ENCODE measurements around the gene EIF1. TPM values are rescaled to one million over a fixed set of nuclear protein-coding genes. Genes with fewer than 3 reads are reported as not detected.
"Not testable (repeated sequence)": the region's sequence is repeated elsewhere in the genome, so short reads cannot be mapped to it uniquely, and the experiment has no call there.

The EIF1 gene
- 1,000 to 10,000 TPM; 1,047 to 1,473 TPM for total RNA-seq

DNA sequence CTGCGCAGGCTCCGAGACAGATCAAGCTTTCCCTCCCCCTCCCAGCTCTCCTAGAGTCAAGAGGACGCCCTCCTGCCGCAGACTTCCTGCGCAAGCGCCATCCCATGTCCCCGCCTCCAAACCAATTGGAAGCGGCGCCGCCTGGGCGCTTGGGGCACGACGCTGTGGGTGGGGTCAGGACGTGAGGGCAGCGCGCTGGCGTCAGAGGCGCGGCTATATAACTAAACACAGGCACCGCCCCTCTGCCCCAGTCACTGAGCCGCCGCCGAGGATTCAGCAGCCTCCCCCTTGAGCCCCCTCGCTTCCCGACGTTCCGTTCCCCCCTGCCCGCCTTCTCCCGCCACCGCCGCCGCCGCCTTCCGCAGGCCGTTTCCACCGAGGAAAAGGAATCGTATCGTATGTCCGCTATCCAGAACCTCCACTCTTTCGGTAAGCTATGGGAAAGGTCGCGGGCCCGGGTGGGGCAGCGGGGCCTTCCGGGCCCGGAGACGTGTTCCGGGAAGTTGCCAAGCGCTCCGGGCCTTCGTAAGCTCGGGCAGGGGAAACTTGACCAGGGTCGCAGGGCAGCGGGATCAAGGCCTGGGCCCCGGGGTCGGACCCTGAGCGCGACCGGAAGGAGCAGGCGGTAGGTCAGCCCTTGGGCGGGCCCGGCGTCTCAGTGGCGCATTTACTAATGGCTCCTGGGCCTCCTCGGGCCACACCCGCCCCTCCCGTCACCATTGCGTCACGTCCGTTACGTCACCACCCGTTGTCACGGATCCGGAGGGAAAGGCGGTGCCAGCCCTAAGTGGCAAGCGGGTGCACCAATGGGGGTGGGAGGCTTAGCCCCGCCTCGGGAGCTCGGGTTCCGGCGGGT, at the start of gene EIF1:
Gene EIF1 (plus strand): TSS at position 245 of the 856 bp plus-strand sequence. CDS start 154 bp downstream, at position 399.
- ATAC-seq (peak; percentile 89 to 92), DNase-seq (ENCODE audit: low spot score) (peak; percentile 100)
- H3K9me3 Mint-ChIP-seq: no peaks in the 10 kb centered on the region
- H3K4me3 Mint-ChIP-seq: peak within 1 kb of the TSS; percentile 99
- peaks cover 32 to 37% of the 10 kb centered on the region in 2 donors for H3K4me1 Mint-ChIP-seq (ENCODE audit: low read depth in 2 of 2)
- H3K27ac Mint-ChIP-seq: peak within 1 kb of the TSS; percentile 98 to 100
- no peaks in the 10 kb centered on the region for H3K27me3 Mint-ChIP-seq
- peaks cover 32% of the 10 kb centered on the region for H3K36me3 Mint-ChIP-seq

DNA sequence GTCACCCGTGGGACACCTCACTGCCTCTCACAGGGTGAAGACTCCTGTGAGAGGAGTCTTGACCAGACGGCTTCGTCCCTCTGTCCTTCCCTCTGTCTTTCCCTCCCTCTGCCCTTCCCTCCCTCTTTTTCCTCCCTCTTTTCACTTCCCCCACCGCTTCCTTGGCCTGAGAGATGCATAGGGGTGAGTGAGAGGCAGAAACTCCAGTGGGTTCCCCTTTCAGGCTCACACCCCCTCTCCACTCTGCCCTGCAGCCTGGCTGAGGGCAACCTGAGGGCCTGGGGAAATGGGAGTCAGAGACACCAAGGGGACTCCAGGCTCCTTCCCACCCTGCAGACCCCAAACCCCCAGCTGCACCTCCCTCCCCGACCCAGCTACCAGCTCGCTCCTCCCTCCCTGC, 49.7 kb upstream of the EIF1 start:
- Mint-ChIP-seq H3K4me1 (ENCODE audit: low read depth in 2 of 2) (peaks cover 0 to 2% of the 10 kb centered on the region in 2 donors), H3K4me3 (no peak overlapping the region), H3K27me3 (no peaks in the 10 kb centered on the region), H3K9me3 (no peaks in the 10 kb centered on the region), H3K27ac (no peak overlapping the region), H3K36me3 (no peaks in the 10 kb centered on the region)
- DNase-seq (ENCODE audit: low spot score) (no peak), ATAC-seq (no peak)

DNA sequence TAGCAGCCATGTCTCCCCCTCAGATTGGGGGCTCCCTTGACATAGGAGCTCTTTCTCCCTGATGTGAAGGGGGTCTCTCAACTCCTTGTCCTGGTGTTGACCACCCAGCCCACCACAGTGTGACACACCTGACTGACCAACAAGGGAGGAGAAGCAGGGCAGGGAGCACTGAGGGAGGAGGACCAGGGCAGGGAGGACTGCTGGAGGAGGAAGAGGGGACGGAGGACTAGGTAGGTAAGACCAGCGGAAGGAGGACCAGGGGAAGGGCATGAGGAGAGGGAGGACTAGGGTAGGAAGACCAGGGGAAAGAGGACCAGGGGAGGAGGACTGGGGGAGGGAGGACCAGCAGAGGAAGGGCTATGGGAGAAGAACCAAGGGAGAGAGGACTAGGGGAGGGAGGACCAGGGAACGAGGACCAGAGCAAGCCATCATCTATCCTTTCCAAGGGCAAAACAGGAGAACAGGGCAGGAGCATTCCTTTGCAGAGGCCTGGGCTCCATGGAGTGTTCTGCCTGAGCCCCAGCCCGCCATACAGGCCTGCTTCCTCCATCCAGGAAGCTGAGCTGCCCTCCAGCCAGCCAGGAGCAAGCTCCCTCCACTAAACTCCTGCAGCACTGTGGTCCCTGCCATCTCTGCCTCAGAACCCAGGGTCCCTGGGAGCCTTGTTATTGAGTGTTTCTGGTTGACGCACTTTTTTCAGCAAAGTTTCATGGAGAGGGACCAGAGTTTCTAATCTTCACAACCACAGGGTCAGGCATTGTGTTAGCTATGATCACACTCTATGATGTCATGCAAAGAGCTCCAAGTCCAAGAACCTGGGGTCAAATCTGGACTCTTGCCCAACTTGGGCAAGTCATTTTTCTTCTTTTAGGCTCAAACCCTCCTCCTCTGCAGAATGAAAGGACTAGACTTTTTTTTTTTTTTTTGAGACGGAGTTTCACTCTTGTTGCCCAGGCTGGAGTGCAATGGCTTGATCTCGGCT, 48.9 kb upstream of the EIF1 start:
- Mint-ChIP-seq H3K27ac (no peak overlapping the region), H3K27me3 (no peaks in the 10 kb centered on the region), H3K36me3 (no peaks in the 10 kb centered on the region), H3K9me3 (no peaks in the 10 kb centered on the region), H3K4me1 (ENCODE audit: low read depth in 2 of 2) (peaks cover 0 to 2% of the 10 kb centered on the region in 2 donors), H3K4me3 (no peak overlapping the region)
- DNase-seq (ENCODE audit: low spot score) (no peak), ATAC-seq (peak in 1 of 2 donors; percentile 4)

DNA sequence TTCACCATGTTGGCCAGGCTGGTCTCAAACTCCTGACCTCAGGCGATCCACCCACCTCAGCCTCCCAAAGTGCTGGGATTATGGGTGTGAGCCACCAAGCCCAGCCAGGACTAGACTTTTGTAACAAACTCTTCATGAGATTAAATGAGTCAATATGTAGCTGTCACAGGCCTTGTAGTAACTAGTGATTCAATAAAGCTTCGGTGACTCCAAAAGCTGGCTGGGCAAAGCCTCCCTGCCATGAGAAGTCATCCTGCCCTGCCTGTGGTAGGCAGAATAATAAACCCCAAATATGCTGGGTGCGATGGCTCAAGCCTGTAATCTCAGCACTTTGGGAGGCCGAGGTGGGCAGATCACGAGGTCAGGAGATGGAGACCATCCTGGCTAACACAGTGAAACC, 48.1 kb upstream of the EIF1 start:
- not testable (repeated sequence) for H3K27ac Mint-ChIP-seq

DNA sequence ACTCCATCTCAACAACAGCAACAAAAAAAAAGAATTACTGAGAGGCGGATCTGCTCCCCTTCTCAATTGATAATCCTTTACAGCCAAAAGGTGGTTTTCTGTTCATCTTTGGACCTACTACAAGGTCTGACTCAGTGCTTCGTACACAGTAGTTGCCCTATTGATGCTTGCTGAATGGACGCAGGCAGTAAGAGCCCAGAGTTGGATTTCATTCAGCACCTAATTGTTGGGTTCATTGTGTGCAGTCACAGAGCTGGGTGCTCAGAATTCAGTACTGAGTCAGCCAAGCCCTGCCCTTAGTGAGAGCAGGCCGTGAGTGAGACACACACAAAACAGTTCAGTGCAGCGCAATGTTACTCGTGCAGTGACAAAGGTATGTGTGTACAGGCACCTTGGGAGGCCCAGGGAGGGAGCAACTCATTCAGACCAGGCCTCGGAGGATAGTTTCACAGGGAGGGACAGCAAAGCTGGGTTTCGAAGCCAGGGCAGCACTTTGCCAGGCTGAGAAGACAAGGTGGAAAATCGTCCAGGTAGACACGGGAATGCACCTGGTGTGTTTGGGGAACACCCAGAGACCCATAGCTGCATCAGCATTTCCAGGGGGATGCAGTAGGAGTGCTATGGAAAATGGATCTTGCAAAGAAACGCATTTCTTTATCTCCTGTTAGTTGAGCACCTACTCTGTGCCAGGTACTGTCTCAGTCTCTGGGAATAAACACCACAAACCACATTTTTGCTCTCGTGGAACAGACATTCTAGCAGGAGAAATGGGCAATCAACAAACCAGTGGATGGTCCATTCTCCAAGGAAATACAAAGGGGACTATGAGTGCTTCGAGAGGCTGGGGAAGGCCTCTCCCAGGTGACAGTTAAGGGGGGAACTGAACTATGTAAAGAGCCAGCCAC, 46.2 kb upstream of the EIF1 start:
- DNase-seq (ENCODE audit: low spot score): no peak
- Mint-ChIP-seq H3K27ac (no peak overlapping the region), H3K4me3 (no peak overlapping the region), H3K27me3 (no peaks in the 10 kb centered on the region), H3K9me3 (no peaks in the 10 kb centered on the region), H3K4me1 (ENCODE audit: low read depth in 2 of 2) (peaks cover 0 to 2% of the 10 kb centered on the region in 2 donors), H3K36me3 (no peaks in the 10 kb centered on the region)
- ATAC-seq: no peak

More for the DNA sequence above, 48.1 kb upstream of the EIF1 start:
- H3K36me3 Mint-ChIP-seq; H3K4me1 Mint-ChIP-seq (ENCODE audit: low read depth in 2 of 2); ATAC-seq; DNase-seq (ENCODE audit: low spot score); H3K9me3 Mint-ChIP-seq; H3K27me3 Mint-ChIP-seq; H3K4me3 Mint-ChIP-seq: not testable (repeated sequence)

DNA sequence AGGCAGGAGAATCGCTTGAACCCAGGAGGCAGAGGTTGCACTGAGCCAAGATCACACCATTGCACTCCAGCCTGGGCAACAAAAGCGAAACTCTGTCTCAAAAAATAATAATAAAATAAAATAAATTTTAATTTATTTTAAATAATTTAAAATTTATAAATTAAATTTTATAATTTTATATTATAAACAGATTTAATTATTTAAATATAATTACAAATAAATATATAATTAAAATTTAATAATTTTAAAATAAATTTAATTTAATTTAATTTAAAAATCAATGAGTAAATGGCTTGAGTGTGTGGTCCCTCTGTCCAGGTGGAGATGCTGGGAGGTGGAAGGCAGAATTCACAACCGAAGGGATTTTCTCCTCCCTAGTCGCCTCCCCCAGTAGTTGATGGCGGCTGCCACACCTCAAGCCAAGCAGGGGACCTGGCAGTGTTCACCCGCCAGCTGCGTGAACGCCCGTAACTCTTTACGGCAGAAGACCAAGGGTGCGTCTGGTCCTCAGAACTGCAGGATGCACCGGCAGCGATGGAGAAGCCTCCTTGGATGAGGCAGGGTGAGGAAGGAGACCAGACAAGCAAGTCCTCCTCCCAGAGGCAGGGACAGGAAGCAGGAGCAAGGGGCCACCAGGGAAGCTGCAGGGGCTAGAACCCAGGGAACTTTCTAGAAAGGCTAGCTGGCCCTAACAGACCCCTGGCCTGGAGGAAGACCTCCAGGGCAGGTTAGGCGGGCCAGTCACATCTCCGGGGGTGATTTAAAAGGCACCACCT, 41.5 kb upstream of the EIF1 start:
- no peaks in the 10 kb centered on the region for H3K9me3 Mint-ChIP-seq
- no peaks in the 10 kb centered on the region for H3K36me3 Mint-ChIP-seq
- H3K4me3 Mint-ChIP-seq: no peak overlapping the region
- DNase-seq (ENCODE audit: low spot score) (no peak), ATAC-seq (no peak)
- no peak overlapping the region for H3K27ac Mint-ChIP-seq
- H3K27me3 Mint-ChIP-seq: no peaks in the 10 kb centered on the region
- peaks cover 6 to 16% of the 10 kb centered on the region in 2 donors for H3K4me1 Mint-ChIP-seq (ENCODE audit: low read depth in 2 of 2)

DNA sequence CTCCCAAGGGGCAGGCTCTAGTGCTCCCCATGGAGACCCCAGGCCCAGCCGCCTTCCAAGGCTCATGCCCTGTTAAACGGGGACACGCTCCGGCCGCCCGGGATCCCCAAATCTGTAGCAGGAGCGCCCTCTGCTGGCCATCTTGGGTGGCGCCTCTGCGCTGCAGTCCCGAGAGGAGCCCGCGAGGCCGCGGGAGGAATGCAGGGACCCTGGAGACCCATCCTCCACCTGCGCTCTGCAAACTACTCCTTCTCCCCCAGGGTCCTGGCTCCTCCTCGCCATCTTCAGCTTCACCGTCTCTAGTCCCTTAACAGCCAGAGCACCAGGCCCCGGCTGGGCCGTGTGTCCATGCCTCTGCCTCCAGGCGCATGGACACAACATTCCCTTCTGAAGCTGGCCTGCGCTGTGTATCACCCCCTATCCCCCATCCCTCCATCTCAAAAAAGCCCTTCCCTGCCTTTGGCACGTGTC, 40.7 kb upstream of the EIF1 start:
- H3K36me3 Mint-ChIP-seq: no peaks in the 10 kb centered on the region
- peak; percentile 79 to 82 for ATAC-seq
- H3K27me3 Mint-ChIP-seq: no peaks in the 10 kb centered on the region
- DNase-seq (ENCODE audit: low spot score): peak; percentile 89
- H3K9me3 Mint-ChIP-seq: no peaks in the 10 kb centered on the region
- peaks cover 6 to 16% of the 10 kb centered on the region in 2 donors for H3K4me1 Mint-ChIP-seq (ENCODE audit: low read depth in 2 of 2)
- peak overlapping the region; percentile 64 for H3K4me3 Mint-ChIP-seq
- no peak overlapping the region for H3K27ac Mint-ChIP-seq

DNA sequence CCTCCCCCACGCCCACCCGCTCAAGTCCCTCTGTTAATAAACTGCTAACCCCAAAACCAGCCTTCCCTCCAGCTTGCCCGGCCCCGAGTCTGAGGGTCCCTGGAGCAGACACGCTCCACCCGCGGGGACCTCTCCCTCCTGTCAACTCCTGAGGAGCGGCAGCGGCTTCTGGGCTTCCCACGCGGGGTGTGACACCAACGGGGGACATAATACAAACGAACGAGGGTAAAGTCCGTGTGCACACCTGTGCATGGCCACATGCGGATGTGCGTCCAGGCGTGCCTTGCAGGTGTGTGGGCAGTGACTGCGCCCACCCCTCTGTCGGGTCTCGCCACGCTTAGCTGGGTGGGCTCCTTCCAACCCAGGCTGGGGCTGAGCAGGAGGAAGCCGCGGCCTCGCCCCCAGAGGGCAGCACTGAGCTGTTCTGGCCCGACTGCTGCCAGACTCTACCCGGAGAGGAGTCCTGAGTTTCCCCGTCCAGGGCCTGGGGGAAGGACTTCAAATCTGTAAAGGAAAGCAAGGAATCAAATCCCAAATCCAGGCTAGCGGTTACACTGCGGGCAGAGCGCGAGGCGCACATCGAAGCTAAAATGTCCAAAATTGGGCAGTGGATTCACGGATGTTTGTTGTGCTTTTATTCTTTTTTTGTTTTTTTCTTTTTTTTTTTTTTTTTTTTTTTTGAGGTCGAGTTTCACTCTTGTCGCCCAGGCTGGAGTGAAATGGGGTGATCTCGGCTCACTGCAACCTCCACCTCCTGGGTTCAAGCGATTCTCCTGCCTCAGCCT, 40.1 kb upstream of the EIF1 start:
- H3K9me3 Mint-ChIP-seq: no peaks in the 10 kb centered on the region
- ATAC-seq (peak; percentile 90 to 91), DNase-seq (ENCODE audit: low spot score) (peak; percentile 83)
- no peak overlapping the region for H3K27ac Mint-ChIP-seq
- H3K36me3 Mint-ChIP-seq: no peaks in the 10 kb centered on the region
- H3K27me3 Mint-ChIP-seq: no peaks in the 10 kb centered on the region
- peaks cover 6 to 16% of the 10 kb centered on the region in 2 donors for H3K4me1 Mint-ChIP-seq (ENCODE audit: low read depth in 2 of 2)
- peak overlapping the region; percentile 64 for H3K4me3 Mint-ChIP-seq

DNA sequence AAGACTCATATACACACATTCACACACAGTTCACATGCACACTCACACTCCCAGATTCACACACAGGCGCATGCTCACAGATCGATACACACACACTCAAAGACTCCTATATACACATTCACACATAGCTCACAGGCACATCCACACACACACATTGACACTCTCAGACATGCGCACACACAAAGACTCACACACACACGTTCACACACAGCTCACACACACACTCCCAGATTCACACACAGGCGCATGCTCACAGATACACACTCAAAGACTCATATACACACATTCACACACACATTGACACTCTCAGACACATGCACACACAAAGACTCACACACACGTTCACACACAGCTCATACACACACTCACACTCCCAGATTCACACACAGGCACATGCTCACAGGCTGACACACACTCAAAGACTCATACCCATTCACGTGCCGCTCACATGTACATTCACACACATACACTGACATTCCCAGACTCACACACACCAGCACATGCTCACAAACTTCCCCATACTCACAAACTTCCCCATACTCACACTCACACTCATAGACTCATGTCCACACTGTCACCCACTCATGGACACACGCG, 38.7 kb upstream of the EIF1 start:
- Mint-ChIP-seq H3K4me1 (ENCODE audit: low read depth in 2 of 2) (peaks cover 6 to 16% of the 10 kb centered on the region in 2 donors), H3K4me3 (no peak overlapping the region), H3K36me3 (no peaks in the 10 kb centered on the region)

DNA sequence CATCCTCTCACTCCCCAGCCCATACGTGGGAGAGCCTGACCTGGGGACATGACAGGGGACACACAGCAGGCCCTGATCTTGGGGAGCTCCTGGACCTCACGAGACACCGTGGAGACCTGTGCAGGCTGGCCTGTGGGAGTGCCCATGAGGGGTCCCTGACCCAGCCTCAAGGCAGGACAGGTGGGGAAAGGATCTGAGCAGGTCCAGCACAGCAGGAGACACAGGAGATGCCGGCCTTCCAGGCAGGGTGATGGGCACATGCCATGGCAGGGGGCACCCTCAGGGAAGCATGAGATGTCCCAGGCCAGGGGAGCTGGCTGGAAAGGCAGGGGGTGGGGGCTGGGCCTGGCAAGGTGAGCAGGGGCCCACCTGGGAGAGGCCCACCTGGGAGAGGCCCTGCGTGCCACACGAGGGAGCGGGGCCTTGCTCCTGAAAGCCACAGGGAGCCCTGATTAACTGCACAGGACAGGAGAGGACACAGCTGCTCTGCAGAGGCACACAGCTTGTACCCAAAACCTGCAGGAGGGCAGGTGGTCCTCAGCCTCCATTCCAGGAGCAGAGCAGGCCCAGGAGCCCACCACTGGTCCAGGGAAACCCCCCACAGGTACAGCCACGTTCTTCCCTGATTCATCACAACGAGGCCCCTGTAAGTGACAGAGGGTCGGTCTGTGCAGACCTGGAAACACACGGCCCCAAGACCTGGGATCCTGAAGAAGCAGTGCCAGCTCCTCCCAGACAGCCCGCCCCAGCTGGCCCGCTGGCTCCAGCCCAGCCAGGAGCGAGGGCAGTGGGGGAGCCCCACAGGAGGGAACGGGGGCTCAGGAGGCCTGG, 37.7 kb upstream of the EIF1 start:
- no peak for DNase-seq (ENCODE audit: low spot score)
- Mint-ChIP-seq H3K36me3 (no peaks in the 10 kb centered on the region), H3K27ac (no peak overlapping the region), H3K4me3 (no peak overlapping the region), H3K27me3 (no peaks in the 10 kb centered on the region), H3K9me3 (no peaks in the 10 kb centered on the region), H3K4me1 (ENCODE audit: low read depth in 2 of 2) (peaks cover 6 to 16% of the 10 kb centered on the region in 2 donors)
- no peak for ATAC-seq

More for the DNA sequence above, 38.7 kb upstream of the EIF1 start:
- Mint-ChIP-seq H3K9me3 (no peaks in the 10 kb centered on the region), H3K27ac (no peak overlapping the region), H3K27me3 (no peaks in the 10 kb centered on the region)
- DNase-seq (ENCODE audit: low spot score) (no peak), ATAC-seq (no peak)
